Tibial nerve (tissue), 4 donors: ENCODE data around the gene VAMP8.

Source experiments
- CTCF ChIP-seq, 5 experiments: fragments of 200-600 bp in 3 of 5; fragments of 450-650 bp in 2 of 5; sonication (generic) in 3 of 5; IDR thresholded peaks; one replicate each; pipeline ENCODE4 v1.5.1; 2016 to 2019; ENCODE audit warnings: antibody characterized with exemption in 5 of 5, mild to moderate bottlenecking in 3 of 5, moderate library complexity in 2 of 5
- EP300 ChIP-seq, 2 donors: sonication (generic); formaldehyde crosslinking; IDR thresholded peaks; one replicate each; pipeline ENCODE4 v1.6.1; 2017; ENCODE audit warnings: antibody characterized with exemption in 2 of 2, mild to moderate bottlenecking in 1 of 2
- POLR2A ChIP-seq, 2 donors: fragments of 450-650 bp; IDR thresholded peaks; one replicate each; pipeline ENCODE4 v1.6.1; 2017; ENCODE audit warnings: antibody characterized with exemption in 2 of 2, mild to moderate bottlenecking in 2 of 2, moderate library complexity in 2 of 2

DNA sequence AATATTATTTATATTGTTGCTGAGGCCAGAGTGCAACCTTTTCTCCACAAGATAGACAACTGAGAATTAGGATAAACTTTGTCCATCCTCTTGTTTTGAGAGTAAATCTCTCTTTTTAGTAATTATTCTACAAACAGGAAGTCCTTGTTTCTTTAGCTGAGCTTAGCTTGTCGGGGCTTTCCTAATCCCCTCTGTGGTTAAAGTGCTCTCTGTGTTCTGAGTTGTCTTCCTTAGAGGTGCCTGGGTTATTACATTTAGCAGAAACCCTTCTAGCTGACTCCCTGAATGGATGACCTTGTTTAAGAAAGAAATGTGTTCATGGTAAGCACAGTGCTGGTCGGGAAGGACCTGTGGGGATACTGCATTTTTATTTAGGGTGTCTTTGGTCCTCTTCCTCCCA is 51.3 kb downstream of the VAMP8 start:
- TF ChIP-seq CTCF (IDR thresholded peaks at IDR 0.05) (no peak), POLR2A (IDR thresholded peaks at IDR 0.05) (no peak), EP300 (IDR thresholded peaks at IDR 0.05) (no peak)
